OCI-LY1 (cell line): ENCODE results near the gene CSNK1D.

Experiments used
- EZH2 ChIP-seq: fragments of 200-600 bp; sonication (generic), shearing (Covaris generic); IDR thresholded peaks from 2 replicates; pipeline ENCODE4 v1.8.0; 2017; ENCODE audit warnings: borderline replicate concordance, mixed run types, mild to moderate bottlenecking, antibody characterized with exemption, low read length, moderate library complexity, mixed read lengths
- TF ChIP-seq, protein P1 (sequence below): fragments of 200-600 bp; sonication (generic), shearing (Covaris generic); IDR thresholded peaks from 2 replicates; pipeline ENCODE4 v1.5.1; 2017; ENCODE audit warnings: mild to moderate bottlenecking, antibody characterized with exemption, low read length, moderate library complexity, mixed read lengths

DNA sequence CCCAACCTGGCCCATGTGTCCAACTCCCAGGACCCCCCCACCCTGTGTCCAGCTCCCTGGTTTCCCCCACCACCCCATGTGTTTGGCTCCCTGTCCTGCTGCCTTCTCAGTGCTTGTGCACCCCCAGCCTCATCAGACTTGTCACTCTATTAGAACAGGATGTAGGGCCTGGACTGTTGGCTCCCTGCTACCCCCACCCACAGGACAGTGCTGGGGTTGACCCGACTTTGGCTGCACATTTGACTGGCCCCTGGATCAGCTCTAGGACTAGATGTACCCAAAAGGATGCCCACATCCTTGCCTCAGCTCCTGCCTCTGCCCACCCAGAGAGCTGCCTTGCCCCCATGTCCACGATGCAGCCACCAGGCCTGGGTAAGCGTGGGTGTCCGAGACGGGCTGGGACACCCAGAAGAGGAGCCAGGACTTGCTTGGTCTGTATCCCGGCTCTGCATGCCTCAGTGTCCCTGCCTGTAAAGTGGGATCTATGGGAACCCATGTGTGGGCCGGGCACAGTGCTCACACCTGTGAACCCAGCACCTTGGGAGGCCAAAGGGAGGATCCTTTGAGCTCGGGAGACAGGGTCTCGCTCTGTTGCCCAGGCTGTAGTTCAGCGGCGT is 59.4 kb downstream of the CSNK1D start:
- TF ChIP-seq, protein P1, sequence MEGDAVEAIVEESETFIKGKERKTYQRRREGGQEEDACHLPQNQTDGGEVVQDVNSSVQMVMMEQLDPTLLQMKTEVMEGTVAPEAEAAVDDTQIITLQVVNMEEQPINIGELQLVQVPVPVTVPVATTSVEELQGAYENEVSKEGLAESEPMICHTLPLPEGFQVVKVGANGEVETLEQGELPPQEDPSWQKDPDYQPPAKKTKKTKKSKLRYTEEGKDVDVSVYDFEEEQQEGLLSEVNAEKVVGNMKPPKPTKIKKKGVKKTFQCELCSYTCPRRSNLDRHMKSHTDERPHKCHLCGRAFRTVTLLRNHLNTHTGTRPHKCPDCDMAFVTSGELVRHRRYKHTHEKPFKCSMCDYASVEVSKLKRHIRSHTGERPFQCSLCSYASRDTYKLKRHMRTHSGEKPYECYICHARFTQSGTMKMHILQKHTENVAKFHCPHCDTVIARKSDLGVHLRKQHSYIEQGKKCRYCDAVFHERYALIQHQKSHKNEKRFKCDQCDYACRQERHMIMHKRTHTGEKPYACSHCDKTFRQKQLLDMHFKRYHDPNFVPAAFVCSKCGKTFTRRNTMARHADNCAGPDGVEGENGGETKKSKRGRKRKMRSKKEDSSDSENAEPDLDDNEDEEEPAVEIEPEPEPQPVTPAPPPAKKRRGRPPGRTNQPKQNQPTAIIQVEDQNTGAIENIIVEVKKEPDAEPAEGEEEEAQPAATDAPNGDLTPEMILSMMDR: no peak
- no peak for TF ChIP-seq EZH2
